DND-41 (cell line): ENCODE results near the gene NKTR.

Experiments used
- ATAC-seq: fragments of 200-7000 bp; cut with Tn5 transposase; 3 replicates; pipeline ENCODE4 v1.9.1; 2021; ENCODE audit warnings: low read depth; ENCODE audit not compliant: insufficient read depth
- DNase-seq: peaks from one replicate; pipeline ENCODE4 v3.0.0-alpha.2; 2020
- H2AFZ ChIP-seq: 2 replicates; pipeline ENCODE4 v1.6.0; 2012; ENCODE audit warnings: low read depth, low read length
- H3K27ac ChIP-seq: 2 replicates; pipeline ENCODE4 v1.5.1; 2012; ENCODE audit warnings: low read length, inconsistent platforms
- H3K27me3 ChIP-seq: fragments of 200-600 bp; sonication (generic); 2 replicates; pipeline ENCODE4 v1.6.0; 2012; ENCODE audit warnings: low read length, mild to moderate bottlenecking, inconsistent platforms; ENCODE audit not compliant: insufficient read depth, poor library complexity
- H3K36me3 ChIP-seq: 2 replicates; pipeline ENCODE4 v1.5.1; 2012; ENCODE audit warnings: low read length, inconsistent platforms; ENCODE audit not compliant: insufficient read depth
- H3K4me1 ChIP-seq: 2 replicates; pipeline ENCODE4 v1.5.1; 2012; ENCODE audit warnings: mild to moderate bottlenecking, low read length; ENCODE audit not compliant: insufficient read depth
- H3K4me2 ChIP-seq: 2 replicates; pipeline ENCODE4 v1.6.0; 2012; ENCODE audit warnings: mild to moderate bottlenecking, moderate library complexity, low read length, inconsistent platforms; ENCODE audit not compliant: insufficient read depth
- H3K4me3 ChIP-seq, 2 experiments: fragments of 200-600 bp in 1 of 2; shearing (Covaris generic) in 1 of 2; 2 replicates each; pipeline ENCODE4 v1.5.1; 2012 to 2016; ENCODE audit warnings: inconsistent platforms in 2 of 2, low read length in 2 of 2, mild to moderate bottlenecking in 2 of 2, low read depth in 1 of 2, moderate library complexity in 1 of 2
- H3K79me2 ChIP-seq: 2 replicates; pipeline ENCODE4 v1.6.0; 2012; ENCODE audit warnings: low read length, inconsistent platforms; ENCODE audit not compliant: insufficient read depth
- H3K9ac ChIP-seq: 2 replicates; pipeline ENCODE4 v1.6.0; 2012; ENCODE audit warnings: low read depth, mild to moderate bottlenecking, inconsistent platforms, low read length, moderate library complexity
- H3K9me3 ChIP-seq: 2 replicates; pipeline ENCODE4 v1.5.1; 2012; ENCODE audit warnings: low read length, moderate library complexity, mild to moderate bottlenecking, inconsistent platforms; ENCODE audit not compliant: insufficient read depth, severe bottlenecking
- H4K20me1 ChIP-seq: 2 replicates; pipeline ENCODE4 v1.6.0; 2012; ENCODE audit warnings: low read length; ENCODE audit not compliant: insufficient read depth
- EZH2 ChIP-seq: IDR thresholded peaks from 3 replicates; pipeline ENCODE4 v1.6.1; 2012; ENCODE audit warnings: borderline replicate concordance, low read depth, mild to moderate bottlenecking, moderate library complexity, low read length, inconsistent platforms; ENCODE audit not compliant: severe bottlenecking
- TF ChIP-seq, protein P1 (sequence below): IDR thresholded peaks from 2 replicates; pipeline ENCODE4 v1.5.1; 2012; ENCODE audit warnings: borderline replicate concordance, low read length, moderate library complexity, mild to moderate bottlenecking; ENCODE audit not compliant: poor library complexity, severe bottlenecking; ENCODE audit errors: extremely low read depth

The NKTR gene

DNA sequence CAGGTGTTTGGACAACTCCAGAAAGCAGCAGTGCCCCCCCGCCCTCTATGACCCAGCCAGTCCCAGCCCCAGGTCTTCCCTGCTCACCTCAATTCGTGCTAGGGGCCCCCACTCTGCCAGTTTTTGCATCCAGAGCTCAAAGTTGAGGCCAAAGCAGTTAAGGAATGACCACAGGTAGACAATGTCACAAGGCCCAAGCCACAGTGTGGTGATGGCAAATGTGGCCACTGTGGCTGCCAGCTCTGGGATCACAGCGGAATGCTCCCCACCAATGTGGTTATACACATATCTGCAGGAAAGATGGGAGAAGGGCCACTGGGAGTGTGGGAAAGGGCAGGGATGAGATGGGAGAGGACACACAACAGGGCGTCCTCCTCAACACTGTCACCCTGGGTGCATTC is 93.0 kb downstream of the NKTR start:
- H3K4me3 ChIP-seq: no peak overlapping the region
- no peak overlapping the region for H2AFZ ChIP-seq
- DNase-seq (no peak), ATAC-seq (no peak)
- no peaks in the 10 kb centered on the region for H3K4me1 ChIP-seq
- no peak overlapping the region for H3K27ac ChIP-seq
- no peaks in the 10 kb centered on the region for H3K79me2 ChIP-seq
- H4K20me1 ChIP-seq: no peaks in the 10 kb centered on the region
- no peaks in the 10 kb centered on the region for H3K36me3 ChIP-seq
- no peak overlapping the region for H3K4me2 ChIP-seq
- TF ChIP-seq EZH2: no peak
- TF ChIP-seq, protein P1, sequence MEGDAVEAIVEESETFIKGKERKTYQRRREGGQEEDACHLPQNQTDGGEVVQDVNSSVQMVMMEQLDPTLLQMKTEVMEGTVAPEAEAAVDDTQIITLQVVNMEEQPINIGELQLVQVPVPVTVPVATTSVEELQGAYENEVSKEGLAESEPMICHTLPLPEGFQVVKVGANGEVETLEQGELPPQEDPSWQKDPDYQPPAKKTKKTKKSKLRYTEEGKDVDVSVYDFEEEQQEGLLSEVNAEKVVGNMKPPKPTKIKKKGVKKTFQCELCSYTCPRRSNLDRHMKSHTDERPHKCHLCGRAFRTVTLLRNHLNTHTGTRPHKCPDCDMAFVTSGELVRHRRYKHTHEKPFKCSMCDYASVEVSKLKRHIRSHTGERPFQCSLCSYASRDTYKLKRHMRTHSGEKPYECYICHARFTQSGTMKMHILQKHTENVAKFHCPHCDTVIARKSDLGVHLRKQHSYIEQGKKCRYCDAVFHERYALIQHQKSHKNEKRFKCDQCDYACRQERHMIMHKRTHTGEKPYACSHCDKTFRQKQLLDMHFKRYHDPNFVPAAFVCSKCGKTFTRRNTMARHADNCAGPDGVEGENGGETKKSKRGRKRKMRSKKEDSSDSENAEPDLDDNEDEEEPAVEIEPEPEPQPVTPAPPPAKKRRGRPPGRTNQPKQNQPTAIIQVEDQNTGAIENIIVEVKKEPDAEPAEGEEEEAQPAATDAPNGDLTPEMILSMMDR: no peak
- no peaks in the 10 kb centered on the region for H3K9me3 ChIP-seq
- no peaks in the 10 kb centered on the region for H3K27me3 ChIP-seq
- H3K9ac ChIP-seq: no peak overlapping the region

GRCh38 chr3:42694366-42694765 is 93.9 kb downstream of the NKTR start:
- H3K4me3 ChIP-seq: no peak overlapping the region
- ATAC-seq: no peak
- H3K9me3 ChIP-seq: no peaks in the 10 kb centered on the region
- H3K4me1 ChIP-seq: no peaks in the 10 kb centered on the region
- H2AFZ ChIP-seq: no peak overlapping the region
- H3K9ac ChIP-seq: no peak overlapping the region
- DNase-seq: no peak
- H3K79me2 ChIP-seq: no peaks in the 10 kb centered on the region
- H3K27ac ChIP-seq: no peak overlapping the region
- no peaks in the 10 kb centered on the region for H3K27me3 ChIP-seq
- no peak for TF ChIP-seq EZH2
- TF ChIP-seq, protein P1: no peak
- H3K4me2 ChIP-seq: no peak overlapping the region
- no peaks in the 10 kb centered on the region for H3K36me3 ChIP-seq
- H4K20me1 ChIP-seq: no peaks in the 10 kb centered on the region

GRCh38 chr3:42696356-42697288 is 96.1 kb downstream of the NKTR start:
- no peak overlapping the region for H2AFZ ChIP-seq
- no peaks in the 10 kb centered on the region for H3K4me1 ChIP-seq
- TF ChIP-seq EZH2: no peak
- TF ChIP-seq, protein P1: no peak
- no peaks in the 10 kb centered on the region for H3K9me3 ChIP-seq
- no peak for DNase-seq
- no peak overlapping the region for H3K4me2 ChIP-seq
- ATAC-seq: no peak
- peaks cover 6% of the 10 kb centered on the region for H4K20me1 ChIP-seq
- H3K27ac ChIP-seq: no peak overlapping the region
- H3K9ac ChIP-seq: no peak overlapping the region
- H3K79me2 ChIP-seq: no peaks in the 10 kb centered on the region
- H3K36me3 ChIP-seq: no peaks in the 10 kb centered on the region
- no peaks in the 10 kb centered on the region for H3K27me3 ChIP-seq
- no peak overlapping the region for H3K4me3 ChIP-seq
